Globus pallidus (tissue), 1 donor: Measurements from ENCODE around the gene TNS3.

ENCODE experiments used
- DNase-seq: peaks from one replicate; pipeline ENCODE4 v3.0.0-alpha.2; 2015; ENCODE audit warnings: low spot score

TNS3 gene

DNA sequence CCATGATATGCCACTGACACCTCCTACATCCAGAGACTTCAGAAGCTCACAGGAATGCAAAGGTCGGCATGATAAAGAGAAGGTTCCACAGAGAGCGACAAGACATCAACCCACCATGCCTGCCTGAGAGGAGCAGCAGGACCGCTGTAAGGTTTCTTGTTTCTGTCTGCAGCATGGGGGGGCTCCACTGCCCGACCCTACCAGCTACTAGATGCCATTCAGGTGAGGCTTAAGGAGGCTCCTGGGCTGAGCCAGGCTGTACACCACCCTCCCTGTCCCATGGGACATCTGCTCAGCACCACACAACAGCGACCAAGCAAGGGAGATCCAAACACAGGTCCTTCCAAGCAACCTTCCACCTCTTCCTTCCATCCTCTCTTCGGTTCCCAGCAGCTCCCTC lies 234.6 kb downstream of the TNS3 start:
- no peak for DNase-seq

DNA sequence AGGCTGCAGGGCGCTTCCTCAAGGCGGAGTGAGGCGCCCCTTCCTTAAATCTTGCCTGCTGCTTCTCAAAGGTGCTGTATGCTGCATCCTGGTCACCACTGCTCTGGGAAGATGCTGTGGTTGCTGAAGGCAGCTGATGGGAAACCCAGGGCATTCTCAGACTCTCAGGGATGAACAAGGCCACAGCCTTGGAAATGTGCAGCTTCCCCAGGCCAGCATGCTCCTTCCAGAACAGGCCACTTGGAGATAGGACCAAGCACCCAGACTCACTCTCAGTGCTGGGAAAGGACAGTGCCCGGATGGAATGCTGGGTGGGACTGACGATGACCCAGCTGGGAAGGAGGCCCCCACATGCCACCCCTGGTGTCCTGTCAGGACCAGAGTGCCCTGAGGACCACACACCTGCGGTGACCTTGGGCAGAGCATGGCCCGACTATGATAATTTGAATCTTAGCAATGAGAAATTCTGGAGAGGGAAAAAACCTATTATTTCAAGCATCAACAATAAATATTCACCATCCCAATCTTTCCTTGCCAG lies 235.5 kb downstream of the TNS3 start:
- DNase-seq: no peak

DNA sequence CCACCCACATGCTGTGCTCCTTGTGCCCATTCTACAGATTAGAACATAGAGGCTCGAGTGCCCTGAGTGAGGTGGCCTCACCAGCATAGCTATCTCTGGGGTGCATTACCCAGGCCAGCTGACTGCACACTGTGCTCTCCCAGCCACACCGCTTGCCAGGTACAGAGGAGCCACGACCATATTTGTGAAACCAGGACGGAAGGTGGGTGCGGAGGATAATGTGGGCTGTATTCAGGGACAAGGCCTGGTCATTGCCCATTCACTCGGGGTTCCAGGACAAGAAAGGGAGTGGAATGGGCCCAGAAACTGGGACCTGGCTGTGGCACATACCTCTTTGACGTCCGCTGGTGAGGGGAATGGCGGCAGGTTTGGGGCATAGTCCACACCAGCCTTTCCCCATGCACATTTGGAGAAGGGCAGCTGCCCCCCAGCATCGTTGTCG lies 236.0 kb downstream of the TNS3 start:
- no peak for DNase-seq

DNA sequence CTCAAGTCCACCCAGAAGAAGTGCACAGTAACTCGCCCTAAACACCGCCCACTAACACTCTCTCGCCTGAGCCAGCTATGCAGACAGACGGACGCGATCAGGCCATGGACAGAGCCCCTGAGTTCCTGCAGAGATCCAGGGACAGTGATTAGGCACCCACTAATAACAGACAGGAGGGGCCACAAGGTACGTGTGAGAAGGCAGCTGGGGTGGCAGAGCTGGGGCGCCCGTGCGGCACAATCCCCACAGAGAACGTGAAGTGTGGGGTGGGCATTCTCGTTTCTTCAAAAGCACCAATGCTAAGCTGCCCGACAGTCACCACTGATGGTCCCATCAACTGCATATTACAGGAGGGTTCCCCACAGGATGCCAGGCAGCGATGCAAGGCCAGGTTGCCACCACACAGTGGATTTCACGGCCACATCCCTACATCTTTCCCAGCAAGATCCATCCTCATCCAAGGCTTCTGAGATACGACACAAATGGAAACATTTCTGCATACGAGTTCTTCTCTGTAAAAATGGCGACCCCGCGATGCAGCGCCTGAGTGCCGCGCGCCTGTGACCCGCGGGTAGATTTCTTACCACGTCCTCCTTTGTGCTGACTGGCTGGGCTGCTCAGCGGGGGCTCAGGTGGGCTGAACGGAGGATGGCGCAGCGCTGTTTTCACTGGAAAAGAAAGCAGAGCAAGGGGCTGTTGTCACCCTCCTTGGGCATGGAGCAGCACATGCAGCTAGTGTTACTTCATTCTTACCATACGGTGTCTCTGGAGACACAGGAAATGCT lies 237.5 kb downstream of the TNS3 start:
- DNase-seq: no peak

DNA sequence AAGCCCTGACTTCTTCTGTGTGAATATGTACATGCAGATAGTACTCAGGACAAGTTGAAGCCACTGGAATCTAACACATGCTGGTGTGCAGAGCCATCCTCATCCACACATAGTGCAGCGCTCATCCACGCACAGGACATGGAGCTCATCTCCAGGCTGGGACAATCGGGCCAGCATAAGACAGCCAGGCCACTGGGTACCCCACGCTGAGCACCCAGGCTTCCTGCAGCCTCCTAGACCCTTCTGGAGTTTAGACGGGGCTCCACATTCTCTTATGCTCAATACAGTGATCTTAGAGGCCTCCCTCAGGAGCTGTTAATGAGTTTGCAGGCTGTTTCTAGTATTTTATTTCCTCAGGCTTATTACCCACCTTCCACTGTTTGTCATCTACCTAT lies 238.9 kb downstream of the TNS3 start:
- no peak for DNase-seq

DNA sequence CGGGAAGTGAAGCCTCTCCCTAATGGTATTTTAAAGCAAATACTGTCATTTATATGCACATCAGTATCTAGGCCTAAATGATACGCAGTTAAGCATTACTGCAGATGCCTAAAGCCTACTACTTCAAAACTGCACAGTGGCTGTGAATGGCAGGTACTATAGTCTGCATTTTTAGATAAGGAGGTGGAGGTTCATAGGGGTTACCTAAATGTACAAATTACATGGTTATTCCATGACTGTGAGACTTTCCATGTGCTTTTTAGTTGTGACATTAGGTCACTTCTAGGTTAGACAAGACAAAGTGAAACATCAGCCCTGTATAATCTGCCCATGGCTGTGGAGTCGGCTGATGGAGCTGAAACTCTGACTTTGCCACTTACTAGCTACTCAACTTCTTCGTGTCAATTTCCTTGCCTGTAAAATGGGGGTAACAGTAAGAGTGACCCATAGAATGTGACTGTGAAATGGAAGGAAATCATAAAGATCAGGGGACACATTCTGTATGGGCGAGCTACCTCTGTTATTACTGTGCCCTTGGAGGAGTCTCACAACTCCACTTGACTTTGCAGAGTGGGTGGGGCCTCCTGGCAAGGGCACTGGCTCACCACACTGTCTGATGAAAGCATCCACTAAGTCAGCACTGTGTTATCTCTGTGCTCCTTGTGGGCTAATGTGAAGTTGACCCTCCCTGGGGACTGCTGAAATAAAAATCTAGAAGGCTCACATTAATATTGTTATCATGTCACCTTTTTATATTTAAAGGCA lies 239.4 kb downstream of the TNS3 start:
- DNase-seq: no peak

DNA sequence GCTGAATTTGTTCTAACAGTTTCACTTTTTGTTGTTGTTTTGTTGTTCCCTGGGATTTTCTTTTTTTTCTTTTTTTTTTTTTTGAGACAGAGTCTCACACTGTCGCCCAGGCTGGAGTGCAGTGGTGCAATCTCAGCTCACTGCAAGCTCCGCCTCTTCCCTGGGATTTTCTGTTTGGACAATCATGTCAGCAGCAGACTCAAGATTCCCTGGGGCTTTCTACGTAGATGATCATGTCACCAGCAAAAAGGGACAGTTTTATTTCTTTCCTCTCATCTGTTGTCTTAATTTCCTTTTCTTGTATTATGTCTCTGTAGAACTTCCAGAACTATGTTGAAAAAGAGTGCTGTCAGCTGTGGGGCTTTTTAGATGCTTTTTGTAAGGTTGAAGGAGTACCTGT lies 241.4 kb downstream of the TNS3 start:
- DNase-seq: no peak

DNA sequence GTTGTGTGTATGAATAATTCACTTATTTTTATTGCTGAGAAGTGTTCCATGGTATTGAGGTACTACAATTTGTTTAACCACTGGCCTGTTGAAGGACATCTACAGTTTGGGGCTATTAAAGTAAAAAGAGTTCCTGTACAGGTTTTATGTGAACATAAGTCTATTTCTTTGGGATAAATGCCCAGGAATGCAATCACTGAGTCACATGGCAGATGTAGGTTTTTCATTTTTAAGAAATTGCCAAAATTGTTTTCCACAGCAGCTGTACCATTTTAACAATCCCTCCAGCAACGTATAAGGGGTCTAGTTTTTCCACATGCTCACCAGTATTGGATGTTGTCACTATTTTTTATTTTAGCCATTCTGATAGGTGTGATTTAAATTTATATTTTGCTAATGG lies 243.9 kb downstream of the TNS3 start:
- no peak for DNase-seq

DNA sequence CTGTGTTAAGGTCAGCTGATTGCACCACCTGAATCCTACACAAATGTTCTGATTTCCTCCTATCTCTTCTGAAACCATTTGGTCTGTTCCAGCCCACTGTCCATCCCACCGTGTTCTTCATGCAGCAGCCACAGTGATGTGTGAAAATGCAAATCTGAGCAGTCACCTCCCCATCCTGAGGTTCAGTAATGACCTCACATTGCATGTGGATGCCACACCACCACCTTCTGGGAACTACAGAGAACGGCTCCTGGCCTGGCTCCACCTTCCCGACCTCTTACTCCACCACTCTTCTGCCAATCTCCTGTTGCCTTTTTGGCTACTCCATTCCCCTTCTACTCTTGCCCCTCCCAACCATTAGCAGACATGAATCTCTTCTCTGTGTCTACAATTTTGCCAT lies 244.4 kb downstream of the TNS3 start:
- no peak for DNase-seq

DNA sequence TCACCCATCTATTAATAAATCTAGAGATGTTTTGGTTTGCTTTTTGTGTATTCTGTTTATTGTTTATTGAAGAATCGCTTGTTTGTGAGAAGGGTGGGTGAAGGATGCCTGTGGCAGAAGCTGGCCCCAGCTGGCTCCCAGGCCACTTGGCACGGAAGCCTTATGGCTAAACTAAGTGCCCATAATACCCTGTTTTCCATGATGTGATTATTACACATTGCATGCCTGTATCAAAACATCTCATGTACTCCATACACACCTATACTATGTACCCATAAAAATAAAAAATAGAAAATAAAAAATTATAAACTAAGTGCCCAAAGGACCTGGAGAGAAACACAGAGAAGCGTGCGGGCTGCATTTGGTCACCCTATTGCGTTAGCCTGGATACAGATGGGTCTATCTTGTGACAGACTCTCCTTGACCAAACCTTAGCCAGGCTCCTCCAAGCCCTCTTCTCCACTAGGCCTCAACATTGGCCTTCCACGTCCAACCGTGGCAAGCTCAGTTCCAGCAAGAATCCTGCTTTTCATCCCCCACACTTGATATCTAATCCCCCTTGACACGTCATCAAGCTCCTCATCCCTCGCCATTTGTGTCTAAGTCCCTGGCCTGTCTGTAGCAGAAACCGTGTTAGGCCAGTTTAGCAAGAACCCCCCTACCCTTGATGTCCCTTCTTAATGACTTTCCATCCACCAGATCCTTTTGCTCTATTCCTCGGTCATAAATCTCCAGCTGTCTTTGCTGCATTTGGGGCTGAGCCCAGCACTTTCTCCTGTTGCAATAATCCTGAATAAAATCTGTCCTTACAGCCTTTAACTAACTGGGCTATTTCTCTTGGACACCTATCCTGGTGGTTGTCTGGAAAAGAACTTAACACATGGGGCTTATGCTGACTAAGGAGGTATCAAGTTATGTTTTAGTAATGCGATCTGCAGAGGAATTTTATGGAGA lies 245.2 kb downstream of the TNS3 start:
- no peak for DNase-seq

DNA sequence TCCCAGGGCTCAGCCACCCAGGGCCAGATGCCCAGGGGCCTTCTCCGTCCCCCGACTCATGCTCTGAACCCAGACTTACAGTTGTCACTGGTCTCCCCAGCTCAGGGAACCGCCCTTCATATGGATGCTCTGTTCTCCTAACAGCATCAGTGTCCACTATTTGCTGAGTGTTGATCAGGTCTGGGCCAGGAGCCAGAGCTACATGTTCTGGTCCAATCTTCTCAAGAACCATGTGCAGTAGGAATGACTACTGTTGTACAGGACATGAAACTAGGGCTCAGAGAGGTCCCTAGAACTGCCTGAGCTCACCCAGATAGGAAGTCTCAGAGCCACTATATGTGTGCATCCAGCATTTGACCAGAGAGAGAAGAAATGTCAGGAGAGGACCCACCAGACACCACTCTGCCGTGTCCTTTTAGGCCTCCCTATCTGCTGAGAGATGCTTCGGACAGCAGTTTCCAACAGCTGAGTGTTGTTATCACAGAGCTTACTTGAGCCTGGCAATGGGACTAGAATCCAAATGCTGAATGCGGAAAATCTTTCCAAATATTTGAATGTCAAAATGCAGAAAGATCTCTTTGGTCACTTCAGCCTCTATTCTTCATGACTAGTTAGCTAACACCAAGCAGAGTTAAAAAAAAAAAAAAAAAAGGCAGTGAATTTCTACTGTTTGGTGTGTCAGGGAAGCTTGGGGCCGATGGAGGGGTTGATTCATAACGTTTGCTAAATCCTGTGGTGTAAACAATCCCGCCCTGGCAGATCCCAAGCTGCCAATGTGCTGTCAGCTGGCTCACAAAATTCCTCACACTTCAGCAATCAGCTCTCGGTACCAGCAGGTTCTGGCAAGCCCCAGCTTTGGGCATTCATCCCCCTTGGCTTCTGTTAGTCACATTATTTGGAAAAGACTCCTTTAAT lies 246.1 kb downstream of the TNS3 start:
- peak; percentile 65 for DNase-seq

DNA sequence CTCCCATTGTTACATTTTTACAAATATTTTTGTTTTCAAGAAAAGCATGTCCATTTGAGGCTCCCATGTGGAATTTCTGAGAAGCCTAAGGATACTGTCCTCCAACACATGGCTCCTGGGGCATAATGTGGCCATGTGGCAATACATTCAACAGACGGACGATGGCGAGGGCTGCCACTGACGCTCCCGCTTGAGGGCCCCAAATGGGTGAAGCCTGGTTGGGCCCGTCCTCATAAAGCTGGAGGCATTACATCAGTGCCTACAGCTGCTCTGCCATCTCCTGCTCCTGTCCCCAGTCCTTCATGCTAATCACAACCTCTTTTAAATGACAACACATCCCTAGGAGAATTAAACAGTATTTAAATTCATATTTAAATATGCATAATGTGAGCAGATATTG lies 246.8 kb downstream of the TNS3 start:
- DNase-seq: no peak

DNA sequence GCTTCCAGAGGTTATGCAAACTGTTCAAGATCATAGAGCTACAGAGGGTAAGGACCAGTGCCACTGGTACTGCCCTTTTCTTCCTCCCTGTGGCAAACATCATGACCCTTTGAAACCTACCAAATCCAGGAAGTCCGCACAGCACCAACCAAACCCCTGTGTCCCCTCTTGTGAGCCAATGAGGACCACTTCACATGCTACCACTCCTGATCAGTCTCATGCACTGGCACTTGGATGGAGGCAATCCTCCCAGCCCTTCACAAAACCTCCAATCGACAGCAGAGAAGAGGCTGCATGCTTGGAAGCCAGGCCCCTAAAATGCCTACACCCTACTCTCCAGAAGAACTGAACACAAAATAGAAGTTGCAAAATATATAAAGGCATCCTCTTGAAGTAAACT lies 248.0 kb downstream of the TNS3 start:
- DNase-seq: no peak

DNA sequence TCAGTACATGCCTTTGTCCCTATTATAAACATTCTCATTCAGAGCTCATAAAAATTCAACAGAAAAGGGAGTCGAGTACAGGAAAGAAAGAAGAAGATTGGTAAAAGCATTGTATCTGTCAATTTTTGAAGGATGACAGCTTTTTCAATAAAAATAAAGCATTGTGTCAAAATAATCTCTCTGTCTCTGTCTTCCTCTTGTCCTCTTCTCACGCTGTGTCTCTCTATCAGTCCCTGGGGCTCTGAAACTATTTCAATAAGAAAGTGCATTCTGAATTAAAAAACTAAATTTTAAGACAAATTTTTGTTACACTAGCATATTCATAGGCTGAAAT lies 248.4 kb downstream of the TNS3 start:
- DNase-seq: no peak

DNA sequence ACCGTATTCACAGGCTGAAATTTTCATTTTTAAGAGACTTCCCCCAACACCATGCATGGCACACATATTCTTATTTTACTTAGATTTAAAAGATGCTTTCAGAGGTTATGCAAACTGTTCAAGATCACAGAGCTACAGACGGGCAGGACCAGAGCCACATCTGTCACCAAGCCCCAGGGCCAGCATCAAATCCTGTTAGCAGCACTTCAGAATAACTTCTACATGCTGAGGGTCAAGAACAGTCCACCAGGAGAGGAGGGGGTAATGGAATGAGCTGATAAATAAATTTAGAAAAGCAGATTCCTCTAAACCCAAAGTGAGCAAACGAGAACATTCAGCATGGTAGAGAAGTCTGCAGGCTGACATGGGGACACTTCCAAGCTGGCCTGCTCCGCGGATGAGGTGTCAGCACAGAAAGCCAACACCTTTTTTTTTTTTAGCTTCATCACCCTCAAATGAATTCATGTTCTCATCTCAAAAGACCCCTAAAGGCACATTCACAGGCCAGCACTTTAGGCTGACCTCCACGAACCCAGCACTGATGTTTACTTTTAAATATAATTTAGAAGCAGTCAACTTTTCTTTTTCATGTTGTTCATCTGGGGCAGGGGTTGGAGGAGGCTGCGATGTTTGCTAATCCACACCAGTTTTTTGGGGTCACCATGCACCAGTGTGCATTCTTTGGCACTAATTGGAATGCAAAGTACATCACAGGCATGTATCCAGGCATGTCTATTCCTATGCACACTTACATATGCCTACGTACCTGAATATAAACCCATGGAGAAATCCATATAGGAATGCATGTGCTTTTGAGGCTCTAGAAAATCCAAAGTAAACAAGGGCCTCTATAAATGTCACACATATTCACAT lies 249.0 kb downstream of the TNS3 start:
- no peak for DNase-seq

DNA sequence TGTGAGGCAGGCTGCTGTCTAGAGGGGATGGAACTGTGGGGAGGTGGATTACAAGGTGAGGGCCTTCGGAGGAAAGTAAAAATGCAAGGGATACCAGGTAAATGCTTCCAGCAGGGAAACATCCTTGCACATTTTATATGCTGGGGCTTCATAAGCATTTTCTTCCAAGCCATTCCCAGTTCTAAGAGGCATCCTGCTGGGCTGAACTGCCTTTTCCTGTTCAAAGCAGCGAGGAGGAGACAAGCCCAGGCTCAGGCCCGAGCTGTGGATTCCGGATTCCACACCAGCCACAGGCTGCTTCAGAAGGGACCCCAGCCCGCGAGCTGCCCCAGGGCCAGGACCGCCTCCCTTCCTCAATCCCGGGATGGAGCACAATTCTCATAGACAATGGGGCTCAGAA lies 249.7 kb downstream of the TNS3 start:
- no peak for DNase-seq

DNA sequence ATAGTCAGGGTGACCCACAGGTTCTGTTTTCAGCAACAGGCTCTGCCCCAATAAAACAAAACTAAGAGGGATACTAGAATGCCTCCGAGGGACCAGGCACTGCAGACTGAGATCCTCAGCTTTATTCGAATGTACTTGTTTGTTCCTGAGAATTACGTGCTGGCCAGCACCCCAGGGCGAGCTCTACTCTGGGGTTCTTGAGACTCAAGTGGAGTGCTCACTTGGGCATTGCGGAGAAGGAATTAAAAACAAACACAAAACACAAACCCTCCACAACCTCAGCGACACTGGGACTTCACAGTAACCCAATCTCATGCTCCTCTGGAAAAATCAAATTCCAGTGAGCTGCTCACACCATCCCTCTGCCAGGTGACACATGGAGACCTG lies 250.7 kb downstream of the TNS3 start:
- no peak for DNase-seq

DNA sequence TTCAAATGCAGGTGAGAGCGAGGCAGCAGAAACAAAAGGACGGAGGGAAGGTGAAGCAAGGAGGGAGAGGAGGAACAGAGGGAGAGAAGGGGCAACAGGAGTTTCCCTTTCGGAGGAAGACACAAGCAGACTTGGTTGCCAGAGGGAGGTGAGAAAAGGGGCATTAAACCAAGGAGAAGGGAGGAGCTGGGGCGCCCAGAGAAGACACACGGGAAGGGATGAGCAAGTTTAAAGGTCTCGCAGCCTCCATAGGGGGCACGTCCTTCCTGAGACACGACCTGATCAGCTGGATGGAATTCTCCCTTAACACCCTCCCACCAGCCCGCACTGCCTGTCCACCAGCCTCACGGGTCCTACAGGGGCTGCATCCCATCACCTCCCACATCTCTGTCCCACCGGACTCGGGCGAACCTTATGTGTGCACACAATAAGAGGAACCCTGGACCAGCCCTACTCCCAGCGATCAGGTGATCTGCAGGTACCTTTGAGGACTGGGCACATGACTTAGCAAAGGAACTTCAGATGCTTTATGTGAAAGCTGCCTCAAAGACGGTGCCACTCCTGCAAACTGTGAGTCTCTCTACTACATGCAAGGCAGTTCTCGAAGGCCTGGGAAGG lies 251.2 kb downstream of the TNS3 start:
- no peak for DNase-seq

DNA sequence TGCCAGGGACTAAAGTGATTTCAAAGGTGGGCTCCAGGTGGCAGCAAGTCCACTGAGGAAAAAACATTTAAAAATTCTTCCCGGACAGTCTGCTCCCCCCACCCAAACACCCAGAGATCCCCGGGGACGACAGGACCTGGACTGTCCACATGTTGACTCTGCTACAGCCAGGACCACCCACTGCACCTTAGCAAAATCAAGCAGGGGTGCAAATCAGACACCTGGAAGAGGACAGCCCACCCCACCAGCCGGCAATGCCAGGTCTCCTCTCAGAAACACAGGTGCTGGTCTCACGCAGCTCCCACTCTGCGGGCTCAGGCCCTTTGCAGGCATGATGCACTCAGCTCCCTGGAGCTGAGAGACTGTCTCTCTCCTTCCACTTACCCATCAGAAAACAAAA lies 251.9 kb downstream of the TNS3 start:
- DNase-seq: no peak
